ENCODE data around the gene RNF217. TPM values are rescaled to one million over a fixed set of nuclear protein-coding genes. Genes with fewer than 3 reads are reported as not detected.

The RNF217 gene
- total and polyA plus RNA-seq, 5 donors from 2014 or later: 0.12 TPM; not detected in 4

GRCh38 chr6:124987291-124987690, 25.1 kb downstream of the RNF217 start:
- H3K9me3 Mint-ChIP-seq: peaks cover 0 to 4% (median 0%) of the 10 kb centered on the region in 7 donors
- no peak overlapping the region for H3K27ac ChIP-seq (ENCODE audit: insufficient read depth, low read length, poor library complexity, severe bottlenecking)
- no peaks in the 10 kb centered on the region for H3K36me3 Mint-ChIP-seq
- H3K27ac Mint-ChIP-seq: no peak overlapping the region
- ATAC-seq (ENCODE audit: low read depth in 2 of 2) (no peak), DNase-seq (no peak)
- H3K27me3 Mint-ChIP-seq: no peaks in the 10 kb centered on the region
- no peaks in the 10 kb centered on the region for H3K27me3 ChIP-seq (ENCODE audit: control insufficient read depth, insufficient read depth, low read length)
- H3K9me3 ChIP-seq (ENCODE audit: control insufficient read depth in 2 of 2, low read length in 2 of 2): no peaks in the 10 kb centered on the region
- H3K4me1 ChIP-seq (ENCODE audit: control insufficient read depth, insufficient read depth, low read length, poor library complexity, severe bottlenecking): no peaks in the 10 kb centered on the region
- no peaks in the 10 kb centered on the region for H3K36me3 ChIP-seq (ENCODE audit: control insufficient read depth, insufficient read depth, low read length)
- no peak overlapping the region for H3K4me3 ChIP-seq (ENCODE audit: low read depth, low read length)
- no peak overlapping the region for H3K4me3 Mint-ChIP-seq
- H3K4me1 Mint-ChIP-seq: no peaks in the 10 kb centered on the region

DNA sequence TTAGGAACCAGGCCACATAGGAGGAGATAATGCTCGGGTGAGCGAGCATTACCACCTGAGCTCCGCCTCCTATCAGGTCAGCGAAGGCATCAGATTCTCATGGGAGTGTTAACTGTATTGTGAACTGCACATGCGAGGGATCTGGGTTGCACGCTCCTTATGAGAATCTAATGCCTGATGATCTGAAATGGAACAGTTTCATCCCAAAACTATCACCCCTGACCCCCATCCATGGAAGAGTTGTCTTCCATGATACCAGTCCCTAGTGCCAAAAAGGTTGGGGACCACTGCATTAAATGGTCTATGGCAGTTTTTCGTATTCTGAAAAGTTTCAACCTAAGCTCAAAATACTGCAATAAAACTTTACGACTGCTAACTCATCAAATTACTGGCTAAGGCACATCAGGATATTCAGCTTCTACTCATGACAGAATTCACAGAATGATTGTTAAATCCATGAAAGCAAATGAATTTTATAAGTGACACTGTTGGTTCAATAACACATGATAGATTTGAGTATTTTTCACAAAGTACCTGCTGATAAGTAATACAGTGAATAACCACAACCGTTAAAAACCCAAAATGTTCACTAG, 25.9 kb downstream of the RNF217 start:
- H3K4me1 ChIP-seq (ENCODE audit: control insufficient read depth, insufficient read depth, low read length, poor library complexity, severe bottlenecking): no peaks in the 10 kb centered on the region
- no peak overlapping the region for H3K4me3 ChIP-seq (ENCODE audit: low read depth, low read length)
- Mint-ChIP-seq H3K4me3 (no peak overlapping the region), H3K36me3 (no peaks in the 10 kb centered on the region), H3K27me3 (no peaks in the 10 kb centered on the region), H3K27ac (no peak overlapping the region), H3K4me1 (no peaks in the 10 kb centered on the region), H3K9me3 (peaks cover 0 to 4% (median 0%) of the 10 kb centered on the region in 7 donors)
- H3K36me3 ChIP-seq (ENCODE audit: control insufficient read depth, insufficient read depth, low read length): no peaks in the 10 kb centered on the region
- H3K27me3 ChIP-seq (ENCODE audit: control insufficient read depth, insufficient read depth, low read length): no peaks in the 10 kb centered on the region
- no peaks in the 10 kb centered on the region for H3K9me3 ChIP-seq (ENCODE audit: control insufficient read depth in 2 of 2, low read length in 2 of 2)
- no peak overlapping the region for H3K27ac ChIP-seq (ENCODE audit: insufficient read depth, low read length, poor library complexity, severe bottlenecking)
- ATAC-seq (ENCODE audit: low read depth in 2 of 2) (no peak), DNase-seq (no peak)

DNA sequence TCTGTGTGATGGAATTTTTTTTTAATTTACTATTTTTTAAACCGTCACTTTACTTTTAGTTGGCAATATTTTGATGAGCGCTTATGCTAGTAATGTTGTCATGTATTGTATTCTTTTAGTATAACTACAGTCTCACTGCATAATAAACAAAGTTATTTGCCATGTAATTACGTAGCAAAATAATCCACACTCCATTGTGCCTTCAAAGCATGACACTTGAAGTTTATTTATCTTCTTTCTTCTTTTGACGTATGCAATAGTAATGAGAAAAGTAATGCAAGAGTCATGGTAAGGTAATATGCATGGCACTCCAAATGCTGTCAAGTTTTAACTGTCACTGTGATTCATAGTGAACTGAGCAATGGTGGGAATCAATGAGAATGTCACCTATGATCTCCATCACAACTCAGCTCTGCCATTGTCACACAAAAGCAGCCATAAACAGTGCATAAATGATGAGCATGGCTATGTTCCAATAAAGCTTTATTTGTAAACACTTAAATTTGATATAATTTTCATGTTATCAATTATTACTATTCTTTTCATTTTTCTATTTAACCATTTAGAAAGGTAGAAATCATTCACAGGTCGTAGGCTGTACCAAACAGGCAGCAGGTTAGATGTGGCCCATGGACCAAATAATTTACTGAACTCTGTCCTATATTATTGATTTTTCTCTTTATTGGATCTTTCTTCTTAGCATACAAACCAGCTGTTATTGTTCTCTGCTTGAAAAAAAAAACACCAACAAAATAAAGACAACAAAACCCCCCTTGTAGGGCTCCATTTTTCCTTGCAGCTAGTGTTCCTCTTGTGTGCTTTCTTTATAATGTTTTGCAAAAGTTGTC, 27.1 kb downstream of the RNF217 start:
- no peaks in the 10 kb centered on the region for H3K27me3 ChIP-seq (ENCODE audit: control insufficient read depth, insufficient read depth, low read length)
- H3K9me3 Mint-ChIP-seq: peaks cover 0 to 4% (median 0%) of the 10 kb centered on the region in 7 donors
- DNase-seq (no peak), ATAC-seq (ENCODE audit: low read depth in 2 of 2) (no peak)
- no peaks in the 10 kb centered on the region for H3K4me1 Mint-ChIP-seq
- no peak overlapping the region for H3K27ac Mint-ChIP-seq
- H3K27me3 Mint-ChIP-seq: no peaks in the 10 kb centered on the region
- H3K36me3 Mint-ChIP-seq: no peaks in the 10 kb centered on the region
- no peak overlapping the region for H3K27ac ChIP-seq (ENCODE audit: insufficient read depth, low read length, poor library complexity, severe bottlenecking)
- H3K9me3 ChIP-seq (ENCODE audit: control insufficient read depth in 2 of 2, low read length in 2 of 2): no peaks in the 10 kb centered on the region
- no peak overlapping the region for H3K4me3 Mint-ChIP-seq
- H3K4me1 ChIP-seq (ENCODE audit: control insufficient read depth, insufficient read depth, low read length, poor library complexity, severe bottlenecking): no peaks in the 10 kb centered on the region
- H3K36me3 ChIP-seq (ENCODE audit: control insufficient read depth, insufficient read depth, low read length): no peaks in the 10 kb centered on the region
- H3K4me3 ChIP-seq (ENCODE audit: low read depth, low read length): no peak overlapping the region

DNA sequence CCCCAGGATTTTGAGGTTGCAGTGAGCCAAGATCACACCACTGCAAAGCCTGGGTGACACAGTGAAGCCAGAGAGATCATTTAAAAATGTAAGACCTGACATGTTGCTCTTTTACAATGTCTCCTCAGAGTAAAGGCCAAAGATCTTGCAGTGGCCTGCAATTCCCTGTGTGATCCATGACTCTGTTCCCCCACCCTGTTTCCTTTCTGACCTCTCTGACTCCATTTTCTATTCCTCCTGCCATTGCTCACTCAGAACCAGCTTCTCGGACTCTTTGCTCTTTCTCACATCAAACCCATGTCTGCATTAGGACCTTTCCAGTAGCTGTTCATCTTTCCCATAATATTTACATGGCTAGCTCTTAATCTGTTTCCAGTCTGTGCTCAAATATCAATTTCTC, 28.8 kb downstream of the RNF217 start:
- no peaks in the 10 kb centered on the region for H3K27me3 ChIP-seq (ENCODE audit: control insufficient read depth, insufficient read depth, low read length)
- DNase-seq (no peak), ATAC-seq (ENCODE audit: low read depth in 2 of 2) (no peak)
- H3K4me1 Mint-ChIP-seq: no peaks in the 10 kb centered on the region
- H3K27ac ChIP-seq (ENCODE audit: insufficient read depth, low read length, poor library complexity, severe bottlenecking): no peak overlapping the region
- no peaks in the 10 kb centered on the region for H3K36me3 ChIP-seq (ENCODE audit: control insufficient read depth, insufficient read depth, low read length)
- H3K4me3 Mint-ChIP-seq: no peak overlapping the region
- H3K27me3 Mint-ChIP-seq: no peaks in the 10 kb centered on the region
- H3K9me3 ChIP-seq (ENCODE audit: control insufficient read depth in 2 of 2, low read length in 2 of 2): no peaks in the 10 kb centered on the region
- no peak overlapping the region for H3K27ac Mint-ChIP-seq
- H3K9me3 Mint-ChIP-seq: peaks cover 0 to 4% (median 0%) of the 10 kb centered on the region in 7 donors
- no peaks in the 10 kb centered on the region for H3K36me3 Mint-ChIP-seq
- no peaks in the 10 kb centered on the region for H3K4me1 ChIP-seq (ENCODE audit: control insufficient read depth, insufficient read depth, low read length, poor library complexity, severe bottlenecking)
- no peak overlapping the region for H3K4me3 ChIP-seq (ENCODE audit: low read depth, low read length)

- H3K4me3 ChIP-seq (ENCODE audit: low read depth, low read length): no peak overlapping the region
- DNase-seq (no peak), ATAC-seq (ENCODE audit: low read depth in 2 of 2) (no peak)
- no peaks in the 10 kb centered on the region for H3K27me3 ChIP-seq (ENCODE audit: control insufficient read depth, insufficient read depth, low read length)
- H3K27me3 Mint-ChIP-seq: no peaks in the 10 kb centered on the region
- H3K4me3 Mint-ChIP-seq: no peak overlapping the region
- H3K36me3 Mint-ChIP-seq: no peaks in the 10 kb centered on the region
- no peaks in the 10 kb centered on the region for H3K4me1 ChIP-seq (ENCODE audit: control insufficient read depth, insufficient read depth, low read length, poor library complexity, severe bottlenecking)
- no peaks in the 10 kb centered on the region for H3K4me1 Mint-ChIP-seq
- peaks cover 0 to 4% (median 0%) of the 10 kb centered on the region in 7 donors for H3K9me3 Mint-ChIP-seq
- no peaks in the 10 kb centered on the region for H3K9me3 ChIP-seq (ENCODE audit: control insufficient read depth in 2 of 2, low read length in 2 of 2)
- H3K36me3 ChIP-seq (ENCODE audit: control insufficient read depth, insufficient read depth, low read length): no peaks in the 10 kb centered on the region
- no peak overlapping the region for H3K27ac ChIP-seq (ENCODE audit: insufficient read depth, low read length, poor library complexity, severe bottlenecking)
- no peak overlapping the region for H3K27ac Mint-ChIP-seq
Measured at GRCh38 chr6:124991764-124992295, 29.6 kb downstream of the RNF217 start.

DNA sequence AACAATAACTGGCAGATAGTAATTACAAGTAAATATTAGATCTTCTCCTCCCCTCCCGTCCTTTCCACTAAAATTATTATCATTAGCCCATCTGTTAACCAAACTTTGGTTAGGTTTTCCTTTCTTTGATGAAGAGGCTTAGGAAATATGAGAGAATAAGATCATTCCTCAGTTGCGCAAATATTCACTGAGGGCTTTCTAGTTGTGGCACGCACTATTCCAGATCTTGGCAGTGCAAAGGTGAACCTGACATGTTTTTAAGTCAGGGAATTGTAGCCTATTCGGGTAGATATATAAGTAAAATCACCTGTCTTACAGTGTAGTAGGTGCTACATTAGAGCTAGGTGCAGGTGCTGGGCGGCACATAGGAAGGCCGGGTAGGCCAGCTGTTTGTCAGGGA, 31.1 kb downstream of the RNF217 start:
- H3K36me3 ChIP-seq (ENCODE audit: control insufficient read depth, insufficient read depth, low read length): no peaks in the 10 kb centered on the region
- H3K27ac Mint-ChIP-seq: no peak overlapping the region
- DNase-seq (no peak), ATAC-seq (ENCODE audit: low read depth in 2 of 2) (no peak)
- H3K27me3 Mint-ChIP-seq: no peaks in the 10 kb centered on the region
- H3K9me3 ChIP-seq (ENCODE audit: control insufficient read depth in 2 of 2, low read length in 2 of 2): no peaks in the 10 kb centered on the region
- H3K27ac ChIP-seq (ENCODE audit: insufficient read depth, low read length, poor library complexity, severe bottlenecking): no peak overlapping the region
- H3K36me3 Mint-ChIP-seq: no peaks in the 10 kb centered on the region
- no peaks in the 10 kb centered on the region for H3K27me3 ChIP-seq (ENCODE audit: control insufficient read depth, insufficient read depth, low read length)
- H3K4me1 Mint-ChIP-seq: no peaks in the 10 kb centered on the region
- H3K4me3 ChIP-seq (ENCODE audit: low read depth, low read length): no peak overlapping the region
- no peaks in the 10 kb centered on the region for H3K4me1 ChIP-seq (ENCODE audit: control insufficient read depth, insufficient read depth, low read length, poor library complexity, severe bottlenecking)
- H3K4me3 Mint-ChIP-seq: no peak overlapping the region
- peaks cover 0 to 4% (median 0%) of the 10 kb centered on the region in 7 donors for H3K9me3 Mint-ChIP-seq

GRCh38 chr6:124994648-124995047, 32.4 kb downstream of the RNF217 start:
- Mint-ChIP-seq H3K36me3 (no peaks in the 10 kb centered on the region), H3K4me3 (no peak overlapping the region), H3K27ac (no peak overlapping the region), H3K9me3 (peaks cover 0 to 4% (median 0%) of the 10 kb centered on the region in 7 donors), H3K27me3 (no peaks in the 10 kb centered on the region), H3K4me1 (no peaks in the 10 kb centered on the region)
- no peak for ATAC-seq (ENCODE audit: low read depth in 2 of 2)
- Histone ChIP-seq H3K27me3 (ENCODE audit: control insufficient read depth, insufficient read depth, low read length) (no peaks in the 10 kb centered on the region), H3K4me3 (ENCODE audit: low read depth, low read length) (no peak overlapping the region), H3K4me1 (ENCODE audit: control insufficient read depth, insufficient read depth, low read length, poor library complexity, severe bottlenecking) (no peaks in the 10 kb centered on the region), H3K9me3 (ENCODE audit: control insufficient read depth in 2 of 2, low read length in 2 of 2) (no peaks in the 10 kb centered on the region), H3K36me3 (ENCODE audit: control insufficient read depth, insufficient read depth, low read length) (no peaks in the 10 kb centered on the region), H3K27ac (ENCODE audit: insufficient read depth, low read length, poor library complexity, severe bottlenecking) (no peak overlapping the region)
- DNase-seq: no peak
